K562 (cell line): Measurements from ENCODE around the gene SLC38A8. TPM values are rescaled to one million over a fixed set of nuclear protein-coding genes. Genes with fewer than 3 reads are reported as not detected.
A peak's percentile ranks its signal among the peaks of the same experiment; 100 is the strongest.

Experiments
- FOXA1 ChIP-seq: fragments of 450-650 bp; IDR thresholded peaks from 2 replicates; pipeline ENCODE4 v1.6.1; 2016; ENCODE audit warnings: mild to moderate bottlenecking, borderline replicate concordance
- GABPB1 ChIP-seq: sonication (generic); formaldehyde crosslinking; IDR thresholded peaks from 2 replicates; pipeline ENCODE4 v1.8.0; 2022; ENCODE audit warnings: mild to moderate bottlenecking, missing genetic modification reagents
- HDAC2 ChIP-seq: fragments of 450-650 bp; IDR thresholded peaks from 2 replicates; pipeline ENCODE4 v1.6.1; 2016; ENCODE audit warnings: mild to moderate bottlenecking
- MAZ ChIP-seq, 2 experiments: fragments of 450-650 bp in 1 of 2; sonication (generic) in 1 of 2; formaldehyde crosslinking; IDR thresholded peaks in 1 of 2; conservative IDR thresholded peaks in 1 of 2; 2 replicates each; pipeline versions ENCODE4 v1.4.0 to v1.5.0; 2020; ENCODE audit warnings: mild to moderate bottlenecking in 1 of 2, missing genetic modification reagents in 1 of 2
- NCOA1 ChIP-seq: fragments of 450-650 bp; IDR thresholded peaks from 2 replicates; pipeline ENCODE4 v1.6.1; 2016; ENCODE audit warnings: low read depth
- NR3C1 ChIP-seq: sonication (generic); formaldehyde crosslinking; IDR thresholded peaks from 2 replicates; pipeline ENCODE4 v1.8.1; 2022; ENCODE audit warnings: missing genetic modification reagents
- OTX1 ChIP-seq: fragments of 450-650 bp; formaldehyde crosslinking; IDR thresholded peaks from 2 replicates; pipeline ENCODE4 v1.4.0; 2022; ENCODE audit warnings: mild to moderate bottlenecking
- RBFOX2 ChIP-seq: fragments of 200-400 bp; formaldehyde crosslinking; IDR thresholded peaks from 2 replicates; pipeline ENCODE4 v1.6.1; 2017; ENCODE audit warnings: low read depth, mild to moderate bottlenecking, low read length, moderate library complexity
- SAFB ChIP-seq: fragments of 200-400 bp; formaldehyde crosslinking; IDR thresholded peaks from 2 replicates; pipeline ENCODE4 v1.6.1; 2017; ENCODE audit warnings: low read depth, low read length, borderline replicate concordance
- SIN3B ChIP-seq: fragments of 450-650 bp; IDR thresholded peaks from 2 replicates; pipeline ENCODE4 v1.6.1; 2017; ENCODE audit warnings: low read depth, mild to moderate bottlenecking, moderate library complexity
- SLC30A9 ChIP-seq: fragments of 250-450 bp; sonication (Bioruptor Pico); IDR thresholded peaks from 2 replicates; pipeline ENCODE4 v1.8.0; 2022; ENCODE audit warnings: mild to moderate bottlenecking, moderate library complexity
- SMARCA5 ChIP-seq: fragments of 450-650 bp; IDR thresholded peaks from 2 replicates; pipeline ENCODE4 v1.6.1; 2016
- YBX1 ChIP-seq: fragments of 450-650 bp; IDR thresholded peaks from 2 replicates; pipeline ENCODE4 v1.7.1; 2016; ENCODE audit warnings: mild to moderate bottlenecking
- ZFX ChIP-seq: sonication (generic); formaldehyde crosslinking; IDR thresholded peaks from 2 replicates; pipeline ENCODE4 v1.8.0; 2022; ENCODE audit warnings: mild to moderate bottlenecking, missing genetic modification reagents, moderate library complexity
- polyA plus RNA-seq, 8 experiments: library from polyadenylated mRNA; depleted of rRNA in 4 of 8; stranded (reverse) in 5 of 8; unstranded in 3 of 8; fragments of >200 nt; fragmentation: Nextera tagmentation in 2 of 8; fragmentation: Illumina TruSeq in 1 of 8; extraction: Ambion mirVana in 2 of 8; extraction: Trizol in 1 of 8; gene quantifications; 2 replicates each; pipeline versions ENCODE4 v1.2.1 to v1.2.3, GENCODE V29; 2011 to 2014; ENCODE audit warnings: inconsistent platforms in 1 of 8, missing spikeins in 1 of 8
- total RNA-seq, 7 experiments: library from RNA; depleted of rRNA in 6 of 7; stranded (reverse); fragments of >200 nt in 6 of 7; fragmentation: Illumina TruSeq in 2 of 7; extraction: Trizol in 2 of 7; gene quantifications; 2 replicates each; pipeline versions ENCODE4 v1.2.1 to v1.2.3, GENCODE V29; 2011 to 2021; ENCODE audit warnings: low replicate concordance in 1 of 7
- TF ChIP-seq, protein P1 (sequence below): fragments of 450-650 bp; IDR thresholded peaks from 2 replicates; pipeline ENCODE4 v1.6.1; 2016; ENCODE audit warnings: borderline replicate concordance
- TF ChIP-seq, protein P2 (sequence below): fragments of 250-450 bp; sonication (Bioruptor Pico); IDR thresholded peaks from 2 replicates; pipeline ENCODE4 v1.5.1; 2021; ENCODE audit warnings: mild to moderate bottlenecking
- TF ChIP-seq, protein P3 (sequence below): fragments of 250-450 bp; sonication (Bioruptor Pico); IDR thresholded peaks from 2 replicates; pipeline ENCODE4 v1.4.0; 2020

The SLC38A8 gene
- total and polyA plus RNA-seq, 9 of the 15 experiments (the other 6 are each of a cell fraction or from before 2014, with no cell fraction given), result 0.28 TPM; not detected in 8

DNA sequence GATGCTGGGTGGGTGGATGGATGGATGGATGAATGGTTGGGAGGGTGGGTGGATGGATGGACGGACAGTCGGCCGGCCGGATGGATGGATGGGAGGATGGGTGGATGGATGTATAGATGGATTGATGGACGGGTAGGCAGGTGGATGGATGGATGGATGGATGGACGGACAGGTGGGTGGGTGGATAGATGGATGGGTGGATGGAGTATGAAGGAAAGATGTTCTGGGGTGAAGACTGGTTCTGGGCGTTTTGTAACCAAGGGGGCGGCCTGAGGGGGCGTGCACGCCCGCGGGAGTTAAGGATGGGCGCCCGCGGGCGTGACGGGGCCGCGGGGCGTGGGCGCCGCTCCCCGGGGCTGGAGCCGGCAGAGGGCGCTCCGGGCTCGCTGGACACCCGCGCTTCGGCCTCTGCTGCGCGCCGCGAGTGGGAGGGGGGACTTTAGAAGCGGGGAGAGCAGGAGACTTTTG, 74.7 kb downstream of the SLC38A8 start, which contains the start of gene NECAB2 (continued):
- TF ChIP-seq, protein P1, sequence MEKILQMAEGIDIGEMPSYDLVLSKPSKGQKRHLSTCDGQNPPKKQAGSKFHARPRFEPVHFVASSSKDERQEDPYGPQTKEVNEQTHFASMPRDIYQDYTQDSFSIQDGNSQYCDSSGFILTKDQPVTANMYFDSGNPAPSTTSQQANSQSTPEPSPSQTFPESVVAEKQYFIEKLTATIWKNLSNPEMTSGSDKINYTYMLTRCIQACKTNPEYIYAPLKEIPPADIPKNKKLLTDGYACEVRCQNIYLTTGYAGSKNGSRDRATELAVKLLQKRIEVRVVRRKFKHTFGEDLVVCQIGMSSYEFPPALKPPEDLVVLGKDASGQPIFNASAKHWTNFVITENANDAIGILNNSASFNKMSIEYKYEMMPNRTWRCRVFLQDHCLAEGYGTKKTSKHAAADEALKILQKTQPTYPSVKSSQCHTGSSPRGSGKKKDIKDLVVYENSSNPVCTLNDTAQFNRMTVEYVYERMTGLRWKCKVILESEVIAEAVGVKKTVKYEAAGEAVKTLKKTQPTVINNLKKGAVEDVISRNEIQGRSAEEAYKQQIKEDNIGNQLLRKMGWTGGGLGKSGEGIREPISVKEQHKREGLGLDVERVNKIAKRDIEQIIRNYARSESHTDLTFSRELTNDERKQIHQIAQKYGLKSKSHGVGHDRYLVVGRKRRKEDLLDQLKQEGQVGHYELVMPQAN, result 0 out of 2 replicates have a peak, but pooled peaks have one; percentile 36
- TF ChIP-seq NCOA1 (no peak), YBX1 (0 out of 2 replicates have a peak, but pooled peaks have one; percentile 43), NR3C1 (CRISPR knock-in tag) (no peak), ZFX (CRISPR knock-in tag) (no peak), SMARCA5 (peak; percentile 59; the same call in 1 of the 2 replicates), GABPB1 (CRISPR knock-in tag) (no peak), OTX1 (CRISPR knock-in tag) (peak; percentile 86; the same call in 1 of the 2 replicates), RBFOX2 (0 out of 2 replicates have a peak, but pooled peaks have one; percentile 19), SIN3B (no peak), SAFB (peak; percentile 97), FOXA1 (no peak), SLC30A9 (no peak), HDAC2 (peak; percentile 55; the same call in 1 of the 2 replicates), MAZ (CRISPR knock-in tag; conservative IDR thresholded peaks at IDR 0.05 in 1 of 2, IDR thresholded peaks at IDR 0.05 in 1 of 2) (peak; percentile 63 to 85)
- TF ChIP-seq, protein P2, sequence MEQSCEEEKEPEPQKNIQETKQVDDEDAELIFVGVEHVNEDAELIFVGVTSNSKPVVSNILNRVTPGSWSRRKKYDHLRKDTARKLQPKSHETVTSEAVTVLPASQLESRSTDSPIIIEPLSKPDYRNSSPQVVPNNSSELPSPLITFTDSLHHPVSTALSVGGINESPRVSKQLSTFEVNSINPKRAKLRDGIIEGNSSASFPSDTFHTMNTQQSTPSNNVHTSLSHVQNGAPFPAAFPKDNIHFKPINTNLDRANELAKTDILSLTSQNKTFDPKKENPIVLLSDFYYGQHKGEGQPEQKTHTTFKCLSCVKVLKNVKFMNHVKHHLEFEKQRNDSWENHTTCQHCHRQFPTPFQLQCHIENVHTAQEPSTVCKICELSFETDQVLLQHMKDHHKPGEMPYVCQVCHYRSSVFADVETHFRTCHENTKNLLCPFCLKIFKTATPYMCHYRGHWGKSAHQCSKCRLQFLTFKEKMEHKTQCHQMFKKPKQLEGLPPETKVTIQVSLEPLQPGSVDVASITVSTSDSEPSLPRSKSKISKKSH (CRISPR knock-in tag), result no peak
- TF ChIP-seq, protein P3, sequence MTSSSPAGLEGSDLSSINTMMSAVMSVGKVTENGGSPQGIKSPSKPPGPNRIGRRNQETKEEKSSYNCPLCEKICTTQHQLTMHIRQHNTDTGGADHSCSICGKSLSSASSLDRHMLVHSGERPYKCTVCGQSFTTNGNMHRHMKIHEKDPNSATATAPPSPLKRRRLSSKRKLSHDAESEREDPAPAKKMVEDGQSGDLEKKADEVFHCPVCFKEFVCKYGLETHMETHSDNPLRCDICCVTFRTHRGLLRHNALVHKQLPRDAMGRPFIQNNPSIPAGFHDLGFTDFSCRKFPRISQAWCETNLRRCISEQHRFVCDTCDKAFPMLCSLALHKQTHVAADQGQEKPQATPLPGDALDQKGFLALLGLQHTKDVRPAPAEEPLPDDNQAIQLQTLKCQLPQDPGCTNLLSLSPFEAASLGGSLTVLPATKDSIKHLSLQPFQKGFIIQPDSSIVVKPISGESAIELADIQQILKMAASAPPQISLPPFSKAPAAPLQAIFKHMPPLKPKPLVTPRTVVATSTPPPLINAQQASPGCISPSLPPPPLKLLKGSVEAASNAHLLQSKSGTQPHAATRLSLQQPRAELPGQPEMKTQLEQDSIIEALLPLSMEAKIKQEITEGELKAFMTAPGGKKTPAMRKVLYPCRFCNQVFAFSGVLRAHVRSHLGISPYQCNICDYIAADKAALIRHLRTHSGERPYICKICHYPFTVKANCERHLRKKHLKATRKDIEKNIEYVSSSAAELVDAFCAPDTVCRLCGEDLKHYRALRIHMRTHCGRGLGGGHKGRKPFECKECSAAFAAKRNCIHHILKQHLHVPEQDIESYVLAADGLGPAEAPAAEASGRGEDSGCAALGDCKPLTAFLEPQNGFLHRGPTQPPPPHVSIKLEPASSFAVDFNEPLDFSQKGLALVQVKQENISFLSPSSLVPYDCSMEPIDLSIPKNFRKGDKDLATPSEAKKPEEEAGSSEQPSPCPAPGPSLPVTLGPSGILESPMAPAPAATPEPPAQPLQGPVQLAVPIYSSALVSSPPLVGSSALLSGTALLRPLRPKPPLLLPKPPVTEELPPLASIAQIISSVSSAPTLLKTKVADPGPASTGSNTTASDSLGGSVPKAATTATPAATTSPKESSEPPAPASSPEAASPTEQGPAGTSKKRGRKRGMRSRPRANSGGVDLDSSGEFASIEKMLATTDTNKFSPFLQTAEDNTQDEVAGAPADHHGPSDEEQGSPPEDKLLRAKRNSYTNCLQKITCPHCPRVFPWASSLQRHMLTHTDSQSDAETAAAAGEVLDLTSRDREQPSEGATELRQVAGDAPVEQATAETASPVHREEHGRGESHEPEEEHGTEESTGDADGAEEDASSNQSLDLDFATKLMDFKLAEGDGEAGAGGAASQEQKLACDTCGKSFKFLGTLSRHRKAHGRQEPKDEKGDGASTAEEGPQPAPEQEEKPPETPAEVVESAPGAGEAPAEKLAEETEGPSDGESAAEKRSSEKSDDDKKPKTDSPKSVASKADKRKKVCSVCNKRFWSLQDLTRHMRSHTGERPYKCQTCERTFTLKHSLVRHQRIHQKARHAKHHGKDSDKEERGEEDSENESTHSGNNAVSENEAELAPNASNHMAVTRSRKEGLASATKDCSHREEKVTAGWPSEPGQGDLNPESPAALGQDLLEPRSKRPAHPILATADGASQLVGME, result 0 out of 2 replicates have a peak, but pooled peaks have one; percentile 65
